Esophagus squamous epithelium (tissue), 5 donors: ENCODE measurements around the gene KPTN. TPM values are rescaled to one million over a fixed set of nuclear protein-coding genes. Genes with fewer than 3 reads are reported as not detected.

ENCODE experiments used
- DNase-seq: peaks from one replicate; lab custom pipeline; 2025; lab: John Stamatoyannopoulos, UW
- H3K27ac ChIP-seq, 4 donors: fragments of 200-600 bp; sonication (generic); one replicate each; pipeline ENCODE4 v1.5.1; 2016 to 2019; ENCODE audit warnings: mild to moderate bottlenecking in 1 of 4
- H3K27me3 ChIP-seq, 4 donors: fragments of 200-600 bp; sonication (generic); 1 replicate in 3 of 4; 2 replicates in 1 of 4; pipeline versions ENCODE4 v1.5.1 to v1.6.0; 2017 to 2021; ENCODE audit warnings: antibody characterized with exemption in 1 of 4
- H3K36me3 ChIP-seq, 3 donors: fragments of 200-600 bp; sonication (generic); one replicate each; pipeline ENCODE4 v1.5.1; 2016 to 2019
- H3K4me1 ChIP-seq, 3 donors: fragments of 200-600 bp; sonication (generic); one replicate each; pipeline ENCODE4 v1.5.1; 2017 to 2019
- H3K4me3 ChIP-seq, 4 donors: fragments of 200-600 bp; sonication (generic); 1 replicate in 3 of 4; 2 replicates in 1 of 4; pipeline ENCODE4 v1.5.1; 2016 to 2019; ENCODE audit warnings: mild to moderate bottlenecking in 2 of 4, moderate library complexity in 1 of 4
- H3K9me3 ChIP-seq, 3 donors: fragments of 200-600 bp; sonication (generic); one replicate each; pipeline ENCODE4 v1.5.1; 2016 to 2019
- CTCF ChIP-seq, 6 experiments: fragments of 450-650 bp in 4 of 6; fragments of 200-600 bp in 2 of 6; sonication (generic) in 2 of 6; IDR thresholded peaks; one replicate each; pipeline ENCODE4 v1.5.1; 2016 to 2019; ENCODE audit warnings: antibody characterized with exemption in 6 of 6, mild to moderate bottlenecking in 4 of 6, moderate library complexity in 4 of 6
- POLR2A ChIP-seq, 4 donors: fragments of 450-650 bp; IDR thresholded peaks; one replicate each; pipeline ENCODE4 v1.6.1; 2017; ENCODE audit warnings: antibody characterized with exemption in 4 of 4, mild to moderate bottlenecking in 4 of 4, moderate library complexity in 3 of 4
- WGBS, 2 donors: methylation state at CpG; one replicate each; pipeline ENCODE4 v1.1.5; 2018; 5-methylcytosine and 5-hydroxymethylcytosine counted together
- intact Hi-C: fragments of 100-400 bp; cut with DNase I; formaldehyde crosslinking; loops from one replicate; pipeline ENCODE4 v1.15.0; 2022
- total RNA-seq, 4 donors: library from RNA; depleted of rRNA; stranded (reverse); fragments of >200 nt; gene quantifications; one replicate each; pipeline ENCODE4 v1.1.0, GENCODE V29; 2016
- donor health status: DM: yes; HTN: yes; CAD: no.

The KPTN gene
- total RNA-seq, 4 donors from 2014 or later: 5.6 to 9.4 (median 8.4) TPM

DNA sequence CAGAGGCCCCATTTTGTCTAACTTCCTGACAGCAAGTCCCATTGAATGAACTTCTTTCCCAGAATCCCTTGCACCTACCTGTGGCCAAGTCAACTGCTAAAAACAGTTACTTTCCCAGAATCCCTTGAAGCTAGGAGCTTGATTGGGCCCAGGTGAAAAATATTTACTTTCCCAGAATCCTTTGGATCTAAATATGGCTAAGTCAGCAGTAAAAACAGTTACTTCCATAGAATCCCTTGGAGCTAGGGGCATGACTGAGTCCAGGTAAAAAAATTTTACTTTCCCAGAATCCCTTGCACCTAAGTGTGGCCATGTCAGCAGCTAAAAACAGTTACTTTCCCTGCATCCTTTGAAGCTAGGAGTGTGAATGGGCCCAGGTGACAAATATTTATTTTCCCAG, 51.5 kb downstream of the KPTN start:
- peaks cover 0 to 87% (median 3%) of the 10 kb centered on the region in 4 donors for H3K27me3 ChIP-seq
- no peak overlapping the region for H3K4me3 ChIP-seq
- no peaks in the 10 kb centered on the region for H3K36me3 ChIP-seq
- peaks cover 7 to 40% (median 25%) of the 10 kb centered on the region in 3 donors for H3K4me1 ChIP-seq
- intact Hi-C loops: loop anchor here (10.0 kb wide), 1 partner anchor 362 kb away; no protein-coding TSS in a partner anchor
- no peak for DNase-seq
- no peak for TF ChIP-seq POLR2A (IDR thresholded peaks at IDR 0.05)
- no peak for TF ChIP-seq CTCF (IDR thresholded peaks at IDR 0.05)
- no peak overlapping the region for H3K27ac ChIP-seq
- H3K9me3 ChIP-seq: no peaks in the 10 kb centered on the region

- intact Hi-C loops: loop anchor here (10.0 kb wide), 1 partner anchor 363 kb away; no protein-coding TSS in a partner anchor
- 61 to 100% methylated on average over 3 to 12 of the region's 18 CpGs for WGBS, 2 donors
These were observed 51.9 kb downstream of the KPTN start for GRCh38 chr19:47432091-47432490.

GRCh38 chr19:47430041-47430802, 53.8 kb downstream of the KPTN start:
- Histone ChIP-seq H3K36me3 (no peaks in the 10 kb centered on the region), H3K27ac (peak overlapping the region in 1 of 4 donors; percentile 44), H3K9me3 (no peaks in the 10 kb centered on the region), H3K4me1 (peaks cover 7 to 37% (median 25%) of the 10 kb centered on the region in 3 donors), H3K4me3 (peak overlapping the region in 3 of 4 donors; percentile 19 to 46 (median 36)), H3K27me3 (peaks cover 0 to 89% (median 3%) of the 10 kb centered on the region in 4 donors)
- intact Hi-C loops: loop anchor here (10.0 kb wide), 1 partner anchor 365 kb away; no protein-coding TSS in a partner anchor
- peak in 5 of 6 experiments; percentile 17 to 63 (median 29) for TF ChIP-seq CTCF (IDR thresholded peaks at IDR 0.05)
- TF ChIP-seq POLR2A (IDR thresholded peaks at IDR 0.05): no peak
- DNase-seq: no peak
- 11 to 13% methylated on average over 34 to 38 of the region's 69 CpGs for WGBS, 2 donors

More at GRCh38 chr19:47432091-47432490, 51.9 kb downstream of the KPTN start:
- peaks cover 0 to 87% (median 3%) of the 10 kb centered on the region in 4 donors for H3K27me3 ChIP-seq
- no peak overlapping the region for H3K4me3 ChIP-seq
- H3K4me1 ChIP-seq: peaks cover 7 to 44% (median 25%) of the 10 kb centered on the region in 3 donors
- TF ChIP-seq POLR2A (IDR thresholded peaks at IDR 0.05): no peak
- TF ChIP-seq CTCF (IDR thresholded peaks at IDR 0.05): no peak
- DNase-seq: no peak
- H3K36me3 ChIP-seq: no peaks in the 10 kb centered on the region
- no peaks in the 10 kb centered on the region for H3K9me3 ChIP-seq
- H3K27ac ChIP-seq: no peak overlapping the region

DNA sequence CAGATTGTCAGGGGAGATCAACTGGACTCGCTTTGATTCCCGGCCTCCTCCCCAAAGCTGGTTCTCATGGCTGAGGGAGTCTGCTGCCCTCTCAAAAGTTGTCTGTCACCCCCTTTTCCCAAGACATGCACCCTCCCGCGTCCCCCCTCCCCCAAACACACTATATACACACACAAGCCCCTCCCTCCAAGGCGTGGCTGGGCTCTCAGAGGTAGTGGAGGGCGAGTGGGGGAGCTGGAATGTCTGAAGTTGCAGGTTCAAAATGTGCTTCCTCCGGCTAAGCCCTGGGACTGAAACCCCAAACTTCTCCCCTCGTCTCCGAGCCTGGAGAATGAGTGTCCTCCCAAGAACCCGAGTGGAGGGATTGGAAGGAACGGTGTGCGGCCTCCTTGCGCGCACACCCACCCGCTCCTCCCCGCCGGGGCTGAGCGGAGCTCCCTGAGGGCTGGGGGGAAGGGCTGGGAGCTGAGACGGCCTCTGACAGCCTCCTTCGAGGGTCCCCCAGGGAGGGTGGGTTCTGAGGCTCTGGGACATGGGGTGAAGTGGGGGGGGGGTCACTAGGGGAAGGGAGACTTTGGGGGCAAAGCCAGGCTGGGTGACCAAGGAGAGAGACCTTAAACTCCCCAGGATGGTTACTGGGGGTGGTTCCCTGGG, 54.8 kb downstream of the KPTN start:
- WGBS, 2 donors: 29 to 57% methylated on average over 3 to 9 of the region's 20 CpGs
- no peak for DNase-seq
- Histone ChIP-seq H3K4me1 (peaks cover 7 to 37% (median 25%) of the 10 kb centered on the region in 3 donors), H3K27ac (peak overlapping the region in 2 of 4 donors; percentile 34 to 67), H3K4me3 (no peak overlapping the region), H3K9me3 (no peaks in the 10 kb centered on the region), H3K27me3 (peaks cover 0 to 89% (median 3%) of the 10 kb centered on the region in 4 donors), H3K36me3 (no peaks in the 10 kb centered on the region)
- TF ChIP-seq CTCF (IDR thresholded peaks at IDR 0.05) (no peak), POLR2A (IDR thresholded peaks at IDR 0.05) (no peak)
- intact Hi-C loops: loop anchor here (10.0 kb wide), 1 partner anchor 124 kb away; the partner anchor contains the start of gene C5AR1
